GM19193 (cell line): ENCODE results near the gene ODF4.

Experiments
- POLR2A ChIP-seq: IDR thresholded peaks from 4 replicates; pipeline ENCODE4 v1.6.1; 2011; ENCODE audit not compliant: insufficient read depth, insufficient read length; ENCODE audit errors: extremely low read depth

ODF4 gene

DNA sequence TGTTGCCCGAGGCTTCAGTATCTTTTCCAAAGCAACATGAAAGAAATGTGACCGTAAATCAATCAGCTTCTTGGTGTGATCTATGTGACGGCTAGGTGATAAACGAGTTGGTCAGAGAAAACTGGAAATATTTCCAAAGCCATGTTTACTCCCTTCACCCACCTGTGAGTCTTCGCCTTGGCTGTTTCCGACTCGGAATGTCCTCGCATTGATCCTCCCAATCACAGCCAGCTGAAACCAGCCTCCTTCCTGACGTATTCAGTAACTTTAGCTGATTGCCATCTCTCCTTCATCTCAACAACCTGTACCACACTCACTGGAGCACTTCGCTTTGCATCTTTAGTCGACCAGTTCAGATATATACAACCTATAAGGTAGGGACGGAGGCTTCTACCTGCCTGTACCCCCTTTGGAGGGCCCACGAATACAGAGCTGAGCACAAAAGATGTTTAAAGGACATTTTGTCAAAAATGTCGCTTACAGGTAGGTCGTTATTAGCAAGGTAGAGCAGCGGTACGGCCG is 36.2 kb downstream of the ODF4 start:
- TF ChIP-seq POLR2A = no peak

GRCh38 chr17:8376271-8377067 is 36.8 kb downstream of the ODF4 start, which contains the start of gene KRABD2:
Gene KRABD2, minus strand, starts transcription at chr17:8376704.
- TF ChIP-seq POLR2A = peak; percentile 82

DNA sequence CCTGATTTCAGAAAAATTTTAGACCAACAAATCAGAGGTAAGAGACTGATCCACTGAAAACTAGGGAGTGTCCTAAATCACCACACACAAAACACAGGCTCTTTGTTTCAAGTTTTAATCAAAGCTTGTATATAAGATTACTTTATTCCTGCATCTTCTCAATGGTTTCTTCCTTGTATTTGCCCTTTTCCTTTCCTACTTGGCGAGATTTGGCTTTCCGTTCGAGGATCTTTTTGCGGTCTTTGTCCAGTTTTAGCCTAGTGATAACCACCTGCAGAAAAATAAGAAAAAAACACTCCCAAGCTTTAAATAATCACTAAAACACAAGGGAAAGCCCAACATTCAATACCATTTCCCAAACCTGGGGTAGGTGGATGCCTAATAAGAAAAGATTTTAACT is 37.8 kb downstream of the ODF4 start:
- TF ChIP-seq POLR2A = no peak

DNA sequence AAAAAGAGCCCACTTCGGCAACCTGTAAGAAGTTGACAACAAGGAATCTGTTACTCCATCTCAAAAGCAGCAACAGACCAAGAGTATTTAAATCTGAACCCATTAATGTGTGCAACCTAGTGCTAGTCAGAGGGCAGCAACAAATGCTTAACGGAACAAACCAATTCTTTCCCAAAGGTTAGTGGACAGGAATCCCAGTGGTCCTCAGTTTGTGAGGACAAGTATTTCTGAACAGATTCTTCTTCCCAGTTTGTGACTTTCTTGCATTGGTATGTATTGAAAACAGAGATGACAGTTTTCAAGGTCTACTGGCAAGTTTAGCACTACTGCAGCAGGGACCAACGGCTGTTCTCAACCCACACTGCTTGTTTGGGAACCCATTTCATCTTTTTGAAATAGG is 40.4 kb downstream of the ODF4 start:
- TF ChIP-seq POLR2A = no peak

DNA sequence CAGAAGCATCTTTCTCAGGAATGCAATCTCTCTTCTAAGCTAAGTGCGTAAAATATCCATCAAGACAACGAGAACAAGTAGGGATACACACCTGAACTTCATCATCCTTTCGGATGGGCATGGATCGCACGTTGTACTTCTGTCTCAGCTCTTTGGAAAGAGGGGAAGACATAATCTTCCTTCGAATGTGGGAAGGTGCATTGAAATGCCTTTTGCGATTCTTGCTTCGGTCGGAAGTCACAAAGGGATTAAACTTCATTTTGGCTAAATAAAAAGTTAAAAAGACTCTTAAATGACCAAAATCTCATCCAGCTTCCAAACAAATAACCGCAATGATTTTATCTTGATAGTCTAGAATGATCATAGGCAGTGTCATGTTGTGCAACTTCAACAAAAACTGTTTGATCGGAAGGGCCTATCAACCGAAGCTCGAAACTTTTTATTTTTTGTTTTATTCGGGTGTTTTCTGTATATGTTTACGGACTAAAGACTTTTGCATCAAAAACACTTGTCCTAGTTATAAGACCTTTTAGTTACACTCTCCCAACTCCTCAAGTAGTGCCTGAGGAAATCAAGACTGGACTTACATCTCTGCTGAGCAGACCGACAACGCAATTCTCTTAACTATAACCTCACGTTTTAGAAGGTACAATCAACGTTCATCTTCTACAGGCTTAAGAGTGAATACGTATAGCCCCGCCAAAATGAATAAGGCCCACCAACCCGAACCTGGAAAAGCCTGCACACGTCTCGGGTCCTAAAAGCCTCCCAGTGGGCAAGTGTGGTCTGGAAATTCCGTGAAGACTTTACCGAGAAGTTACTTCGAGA is 42.6 kb downstream of the ODF4 start:
- no peak for TF ChIP-seq POLR2A

GRCh38 chr17:8382880-8383142 is 43.2 kb downstream of the ODF4 start:
- TF ChIP-seq POLR2A = no peak

DNA sequence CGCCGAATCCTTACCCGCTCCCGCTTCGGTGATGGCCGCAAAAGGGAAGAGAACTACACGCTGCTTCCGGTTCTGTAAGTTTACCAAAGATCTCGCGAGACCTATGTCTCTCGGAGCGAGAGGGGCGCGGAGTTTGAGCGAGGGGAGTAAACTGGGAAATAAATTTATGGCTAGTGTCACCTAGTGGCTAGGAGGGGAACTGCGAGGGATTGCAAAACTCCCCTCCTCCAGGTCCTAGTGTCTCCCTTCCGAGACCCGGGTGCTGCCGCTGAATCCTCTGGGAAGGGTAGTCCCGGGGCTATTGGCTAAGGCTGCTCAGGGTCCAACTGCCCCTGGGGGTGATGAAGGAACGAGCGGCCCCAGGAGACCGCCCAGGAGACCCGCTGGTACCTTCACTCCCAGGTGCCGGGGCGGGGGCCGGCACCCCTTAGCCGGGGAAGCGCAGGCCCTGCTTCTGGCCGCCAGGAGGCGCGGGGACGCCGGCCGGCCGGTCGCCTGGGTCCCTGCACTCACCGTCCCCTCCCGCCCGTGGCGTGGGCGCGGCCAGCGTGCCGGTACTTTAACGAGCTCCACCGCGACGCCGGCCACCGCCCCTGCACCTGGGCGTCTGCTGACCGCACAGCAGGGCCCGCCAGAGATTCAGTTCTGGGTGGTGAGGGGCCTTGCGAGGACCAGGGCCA is 43.6 kb downstream of the ODF4 start, which contains the start of gene RPL26:
TSS of gene RPL26 (minus strand) at position 51 of the 680 bp plus-strand sequence. CDS start 883 bp downstream, outside the sequence.
- peak; percentile 98 for TF ChIP-seq POLR2A

DNA sequence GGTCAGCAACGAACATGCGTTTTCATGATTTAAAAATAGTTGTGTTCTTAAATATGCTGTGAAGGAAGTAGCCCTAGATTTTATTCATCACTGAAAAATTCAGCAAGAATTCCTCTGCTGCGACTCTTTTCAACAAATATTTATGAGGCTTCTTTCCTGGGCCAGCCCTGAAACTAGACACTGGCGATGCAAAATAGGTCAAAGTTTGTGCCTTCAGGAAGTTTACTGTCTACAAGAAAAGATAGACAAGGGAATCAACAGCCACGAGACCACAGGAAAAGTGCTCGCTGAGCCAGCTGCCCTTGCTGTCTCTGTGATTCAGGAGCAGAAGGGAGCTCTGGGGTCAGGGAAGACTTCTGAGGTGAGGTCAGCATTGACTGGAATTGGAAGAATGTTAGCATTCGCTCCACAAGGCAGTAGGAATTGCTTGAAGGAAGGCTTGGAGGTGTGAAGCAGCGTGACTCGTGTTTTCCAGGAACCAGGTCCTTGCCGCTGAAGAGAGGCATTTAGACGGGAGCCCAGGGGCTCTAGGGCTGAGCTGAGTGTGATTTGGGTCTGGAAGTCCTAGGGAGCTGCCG is 45.2 kb downstream of the ODF4 start:
- TF ChIP-seq POLR2A = no peak

DNA sequence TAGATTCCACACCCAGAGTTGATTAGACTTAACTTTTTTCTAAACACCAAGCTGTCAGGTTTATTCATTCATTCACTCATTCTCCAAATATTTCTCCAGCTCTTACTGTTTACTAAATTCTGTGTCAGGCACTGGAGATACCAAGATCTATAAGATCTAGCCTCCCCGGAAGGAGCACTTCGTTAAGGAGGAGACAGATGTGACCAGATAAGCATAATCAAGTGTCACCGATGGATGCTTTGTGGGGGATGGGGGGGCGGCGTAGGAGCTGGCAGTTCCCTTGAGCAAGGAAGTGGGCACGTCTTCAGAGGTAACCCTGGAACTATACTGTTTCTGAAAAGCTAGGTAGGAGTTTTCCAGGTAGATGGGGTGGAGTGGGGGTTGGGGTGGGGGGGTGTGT is 47.2 kb downstream of the ODF4 start:
- TF ChIP-seq POLR2A = no peak

DNA sequence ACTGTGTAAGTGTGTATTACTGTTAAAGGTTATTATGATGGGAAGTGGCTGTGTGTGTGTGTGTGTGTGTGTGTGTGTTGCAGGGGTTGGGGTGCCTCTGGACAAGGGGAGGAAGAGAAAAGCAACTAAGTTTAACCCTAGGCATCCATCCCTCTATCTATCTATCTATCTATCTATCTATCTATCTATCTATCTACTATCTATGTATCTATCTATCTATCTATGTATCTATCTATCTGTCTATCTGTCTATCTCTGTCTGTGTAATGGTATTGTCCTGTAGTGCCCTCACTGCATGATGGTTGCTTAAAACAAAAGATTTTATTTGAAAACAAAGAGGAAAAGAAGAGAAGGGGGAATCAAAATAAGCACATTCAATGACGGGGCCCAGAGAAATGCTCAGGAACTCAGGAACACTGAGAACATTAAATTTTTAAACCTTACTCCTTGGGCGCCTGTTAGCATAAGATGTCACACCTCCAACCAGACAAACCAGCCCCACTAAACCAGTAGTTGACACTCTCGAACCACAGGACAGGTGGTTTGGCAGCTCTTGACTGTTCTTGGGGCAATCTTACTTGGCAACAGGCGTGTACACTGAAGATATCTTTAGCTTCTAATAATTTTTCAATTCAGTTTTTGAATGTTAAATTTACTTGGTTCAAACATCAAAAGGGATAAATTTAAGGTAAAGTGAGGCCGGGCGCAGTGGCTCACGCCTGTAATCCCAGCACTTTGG is 48.4 kb downstream of the ODF4 start:
- no peak for TF ChIP-seq POLR2A

DNA sequence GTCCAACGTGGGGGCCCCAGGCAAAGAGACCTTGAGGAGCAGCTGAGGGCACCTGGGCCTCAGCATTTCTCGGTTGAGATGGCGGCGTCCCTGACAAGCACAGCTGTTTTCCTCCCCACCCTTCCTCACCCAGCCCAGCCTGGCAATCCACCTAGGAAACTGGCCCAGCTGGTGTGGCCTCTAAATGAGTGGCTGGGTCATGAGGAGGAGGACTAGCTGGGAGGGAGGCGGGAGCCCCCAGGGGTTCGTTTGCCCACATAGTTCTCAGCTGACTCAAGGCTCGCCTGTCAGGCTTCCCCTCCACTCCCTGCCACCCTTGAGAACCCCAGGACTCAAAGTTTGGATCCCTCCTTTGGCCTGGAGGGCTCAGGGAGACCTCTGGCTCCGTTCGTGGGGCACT is 52.1 kb downstream of the ODF4 start:
- no peak for TF ChIP-seq POLR2A

DNA sequence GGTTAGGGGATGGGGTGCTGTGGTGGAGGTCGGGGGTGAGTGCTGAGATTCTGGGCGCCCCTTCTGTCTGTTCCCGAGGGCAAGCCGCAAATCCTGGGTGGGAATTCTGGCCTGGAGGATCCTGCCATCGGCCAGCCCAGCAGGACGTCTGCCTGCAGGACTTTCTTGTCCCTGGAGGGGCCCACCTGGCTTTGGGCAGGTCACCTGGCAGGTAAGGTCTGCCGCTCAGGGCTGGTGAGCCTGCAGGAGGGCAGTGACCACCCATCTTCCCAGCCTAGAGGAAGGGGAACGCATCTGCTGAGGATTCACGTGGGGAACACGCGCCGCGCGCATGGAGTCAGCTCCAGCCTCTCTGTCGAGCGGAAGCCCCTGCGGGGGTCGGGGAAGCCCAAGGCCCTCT is 52.6 kb downstream of the ODF4 start:
- TF ChIP-seq POLR2A = no peak

DNA sequence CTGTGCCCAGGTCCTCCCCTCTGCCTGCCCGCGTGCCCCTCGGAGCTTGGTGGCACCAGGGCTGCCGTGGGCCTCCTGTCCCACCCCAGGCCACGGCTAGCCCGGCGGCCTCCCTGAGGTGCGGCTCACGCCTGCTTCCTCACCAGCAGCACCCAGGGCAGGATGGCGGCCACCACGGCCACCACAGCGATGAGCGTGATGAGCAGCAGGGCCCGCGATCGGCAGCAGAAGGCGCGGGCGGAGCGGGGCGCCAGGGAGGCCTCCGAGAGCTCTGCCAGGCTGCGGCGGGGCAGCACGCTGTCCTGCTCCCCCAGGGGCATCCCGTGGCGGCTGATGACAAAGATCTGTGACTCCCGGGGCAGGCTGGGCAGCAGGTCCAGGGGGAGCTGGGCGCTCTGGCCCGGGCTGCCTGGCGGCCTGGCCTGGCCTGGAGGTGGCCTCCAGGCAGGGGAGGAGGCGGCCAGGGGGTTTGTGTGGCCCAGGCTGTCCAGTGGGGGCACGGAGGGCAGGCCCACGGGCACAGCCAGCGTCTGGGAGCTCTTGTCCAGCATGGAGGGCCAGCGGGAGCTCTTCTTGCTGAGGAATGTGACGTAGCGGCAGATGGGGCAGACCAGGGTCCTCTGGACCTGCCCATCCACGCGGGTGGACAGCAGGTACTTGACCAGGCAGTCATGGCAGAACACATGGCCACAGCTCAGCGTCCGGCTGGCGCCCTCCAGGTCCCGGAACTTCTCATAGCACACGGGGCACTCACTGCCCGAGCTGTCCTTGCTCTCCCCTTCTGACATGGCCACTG is 53.2 kb downstream of the ODF4 start:
- no peak for TF ChIP-seq POLR2A
